ENCODE data around the gene SLX4IP. TPM values are rescaled to one million over a fixed set of nuclear protein-coding genes. Genes with fewer than 3 reads are reported as not detected.

Gene SLX4IP
- total and polyA plus RNA-seq, 8 donors: 1.00 to 4.6 (median 2.6) TPM

- no peak for TF ChIP-seq EP300 (IDR thresholded peaks at IDR 0.05)
- TF ChIP-seq POLR2A (IDR thresholded peaks at IDR 0.05): no peak
- TF ChIP-seq, protein P1, sequence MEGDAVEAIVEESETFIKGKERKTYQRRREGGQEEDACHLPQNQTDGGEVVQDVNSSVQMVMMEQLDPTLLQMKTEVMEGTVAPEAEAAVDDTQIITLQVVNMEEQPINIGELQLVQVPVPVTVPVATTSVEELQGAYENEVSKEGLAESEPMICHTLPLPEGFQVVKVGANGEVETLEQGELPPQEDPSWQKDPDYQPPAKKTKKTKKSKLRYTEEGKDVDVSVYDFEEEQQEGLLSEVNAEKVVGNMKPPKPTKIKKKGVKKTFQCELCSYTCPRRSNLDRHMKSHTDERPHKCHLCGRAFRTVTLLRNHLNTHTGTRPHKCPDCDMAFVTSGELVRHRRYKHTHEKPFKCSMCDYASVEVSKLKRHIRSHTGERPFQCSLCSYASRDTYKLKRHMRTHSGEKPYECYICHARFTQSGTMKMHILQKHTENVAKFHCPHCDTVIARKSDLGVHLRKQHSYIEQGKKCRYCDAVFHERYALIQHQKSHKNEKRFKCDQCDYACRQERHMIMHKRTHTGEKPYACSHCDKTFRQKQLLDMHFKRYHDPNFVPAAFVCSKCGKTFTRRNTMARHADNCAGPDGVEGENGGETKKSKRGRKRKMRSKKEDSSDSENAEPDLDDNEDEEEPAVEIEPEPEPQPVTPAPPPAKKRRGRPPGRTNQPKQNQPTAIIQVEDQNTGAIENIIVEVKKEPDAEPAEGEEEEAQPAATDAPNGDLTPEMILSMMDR (IDR thresholded peaks at IDR 0.05): peak in 5 of 7 experiments; percentile 22 to 53 (median 34)
- no peak for TF ChIP-seq POLR2AphosphoS5 (IDR thresholded peaks at IDR 0.05)
- Histone ChIP-seq H3K4me1 (peaks cover 0 to 24% (median 14%) of the 10 kb centered on the region in 4 donors), H3K27ac (peak overlapping the region in 3 of 5 donors; percentile 13 to 44 (median 32)), H3K36me3 (no peaks in the 10 kb centered on the region), H3K9me3 (no peaks in the 10 kb centered on the region), H3K27me3 (no peaks in the 10 kb centered on the region), H3K4me3 (no peak overlapping the region)
- intact Hi-C loops (cut with DNase I; ENCODE audit: low total_unique reads): no loop called here
- WGBS, 5 donors: 9 to 20% (median 16%) methylated on average over 4 of the region's 4 CpGs
- peak; percentile 62 to 74 for DNase-seq
Observed at GRCh38 chr20:10536531-10536930, 101.4 kb downstream of the SLX4IP start.

DNA sequence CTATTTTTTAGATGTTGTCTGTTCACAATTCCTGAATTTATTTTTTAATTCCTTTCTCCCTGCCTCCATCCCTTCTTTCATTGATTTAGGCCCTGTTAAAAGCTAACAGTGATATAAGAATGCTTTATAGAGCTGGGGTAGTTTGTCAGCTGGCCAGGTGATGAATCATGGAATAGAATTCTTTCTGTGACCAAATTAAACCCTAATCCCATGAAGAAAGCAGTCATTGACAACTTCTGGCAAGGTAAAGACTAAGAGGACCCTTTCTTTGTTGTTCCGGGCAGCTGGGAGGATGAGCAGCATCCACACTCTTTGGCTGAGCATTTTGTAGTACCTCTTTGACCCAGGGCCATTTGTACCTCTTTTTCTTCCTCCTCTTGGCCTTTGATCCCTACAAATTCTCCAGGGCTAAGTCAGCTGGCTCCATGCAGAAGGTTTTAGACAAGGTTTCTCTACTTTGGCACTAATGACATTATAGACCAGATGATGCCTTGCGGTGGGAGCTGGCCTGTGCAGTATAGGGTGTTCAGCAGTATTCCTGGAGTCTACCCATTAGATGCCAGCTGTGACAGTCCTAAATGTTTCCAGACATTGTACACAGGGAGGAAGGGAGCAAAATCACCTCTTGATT, 102.9 kb downstream of the SLX4IP start:
- Histone ChIP-seq H3K9me3 (no peaks in the 10 kb centered on the region), H3K27me3 (no peaks in the 10 kb centered on the region), H3K27ac (no peak overlapping the region), H3K4me1 (peaks cover 0 to 29% (median 14%) of the 10 kb centered on the region in 4 donors), H3K4me3 (no peak overlapping the region), H3K36me3 (no peaks in the 10 kb centered on the region)
- TF ChIP-seq POLR2A (IDR thresholded peaks at IDR 0.05) (no peak), POLR2AphosphoS5 (IDR thresholded peaks at IDR 0.05) (no peak), EP300 (IDR thresholded peaks at IDR 0.05) (no peak)
- TF ChIP-seq, protein P1 (IDR thresholded peaks at IDR 0.05): no peak
- DNase-seq: no peak
- intact Hi-C loops (cut with DNase I; ENCODE audit: low total_unique reads): no loop called here
- WGBS, 5 donors: 92 to 98% (median 96%) methylated on average over 2 of the region's 2 CpGs

- TF ChIP-seq POLR2AphosphoS5 (IDR thresholded peaks at IDR 0.05) (no peak), POLR2A (IDR thresholded peaks at IDR 0.05) (no peak), EP300 (IDR thresholded peaks at IDR 0.05) (no peak)
- TF ChIP-seq, protein P1 (IDR thresholded peaks at IDR 0.05): no peak
- Histone ChIP-seq H3K4me3 (no peak overlapping the region), H3K9me3 (no peaks in the 10 kb centered on the region), H3K4me1 (peaks cover 0 to 29% (median 14%) of the 10 kb centered on the region in 4 donors), H3K36me3 (no peaks in the 10 kb centered on the region), H3K27ac (no peak overlapping the region), H3K27me3 (no peaks in the 10 kb centered on the region)
- intact Hi-C loops (cut with DNase I; ENCODE audit: low total_unique reads): no loop called here
- no peak for DNase-seq
- WGBS, 5 donors: 0 to 68% (median 43%) methylated on average over 1 of the region's 1 CpG
Observed at GRCh38 chr20:10538768-10539167, 103.7 kb downstream of the SLX4IP start.

- intact Hi-C loops (cut with DNase I; ENCODE audit: low total_unique reads): no loop called here
- TF ChIP-seq, protein P1 (IDR thresholded peaks at IDR 0.05): no peak
- TF ChIP-seq POLR2AphosphoS5 (IDR thresholded peaks at IDR 0.05): no peak
- TF ChIP-seq POLR2A (IDR thresholded peaks at IDR 0.05): no peak
- no peak for TF ChIP-seq EP300 (IDR thresholded peaks at IDR 0.05)
- H3K36me3 ChIP-seq: no peaks in the 10 kb centered on the region
- peaks cover 0 to 29% (median 14%) of the 10 kb centered on the region in 4 donors for H3K4me1 ChIP-seq
- H3K27ac ChIP-seq: peak overlapping the region in 3 of 5 donors; percentile 24 to 52 (median 39)
- 84 to 94% (median 90%) methylated on average over 7 of the region's 7 CpGs for WGBS, 5 donors
- no peaks in the 10 kb centered on the region for H3K27me3 ChIP-seq
- H3K4me3 ChIP-seq: no peak overlapping the region
- DNase-seq: no peak
- no peaks in the 10 kb centered on the region for H3K9me3 ChIP-seq
Observed at GRCh38 chr20:10539818-10540553, 104.9 kb downstream of the SLX4IP start.
